Parathyroid adenoma (tissue), 2 donors: ENCODE measurements around the gene ARHGEF10L.

Experiments used
- H2AFZ ChIP-seq: fragments of 300-600 bp; sonication (generic); one replicate; pipeline ENCODE4 v1.7.0; 2017; ENCODE audit warnings: antibody characterized with exemption, mild to moderate bottlenecking
- H3K27ac ChIP-seq: fragments of 300-600 bp; sonication (generic); one replicate; pipeline ENCODE4 v1.7.0; 2017
- H3K27me3 ChIP-seq: fragments of 300-600 bp; sonication (generic); one replicate; pipeline ENCODE4 v1.7.0; 2017; ENCODE audit warnings: low read length; ENCODE audit not compliant: control insufficient read depth, insufficient read depth
- H3K36me3 ChIP-seq: fragments of 300-600 bp; sonication (generic); one replicate; pipeline ENCODE4 v1.7.0; 2017; ENCODE audit warnings: low read length; ENCODE audit not compliant: control insufficient read depth, insufficient read depth
- H3K4me1 ChIP-seq: fragments of 300-600 bp; sonication (generic); one replicate; pipeline ENCODE4 v1.7.0; 2017; ENCODE audit warnings: control low read depth
- H3K4me2 ChIP-seq: fragments of 300-600 bp; sonication (generic); one replicate; pipeline ENCODE4 v1.7.0; 2017; ENCODE audit warnings: low read length
- H3K4me3 ChIP-seq: fragments of 300-600 bp; sonication (generic); one replicate; pipeline ENCODE4 v1.7.0; 2017; ENCODE audit warnings: low read depth, low read length
- H3K79me2 ChIP-seq: fragments of 300-600 bp; sonication (generic); one replicate; pipeline ENCODE4 v1.7.0; 2017; ENCODE audit warnings: control low read depth
- H3K9ac ChIP-seq: fragments of 300-600 bp; sonication (generic); one replicate; pipeline ENCODE4 v1.7.0; 2017; ENCODE audit warnings: mild to moderate bottlenecking
- H3K9me3 ChIP-seq: fragments of 300-600 bp; sonication (generic); one replicate; pipeline ENCODE4 v1.7.0; 2017; ENCODE audit warnings: low read length; ENCODE audit not compliant: control insufficient read depth
- TF ChIP-seq, protein P1 (sequence below): fragments of 300-600 bp; sonication (generic); IDR thresholded peaks from one replicate; pipeline ENCODE4 v1.7.0; 2017; ENCODE audit warnings: antibody characterized with exemption, mild to moderate bottlenecking
- donor health status: primary hyperparathyroidism.

The ARHGEF10L gene

DNA sequence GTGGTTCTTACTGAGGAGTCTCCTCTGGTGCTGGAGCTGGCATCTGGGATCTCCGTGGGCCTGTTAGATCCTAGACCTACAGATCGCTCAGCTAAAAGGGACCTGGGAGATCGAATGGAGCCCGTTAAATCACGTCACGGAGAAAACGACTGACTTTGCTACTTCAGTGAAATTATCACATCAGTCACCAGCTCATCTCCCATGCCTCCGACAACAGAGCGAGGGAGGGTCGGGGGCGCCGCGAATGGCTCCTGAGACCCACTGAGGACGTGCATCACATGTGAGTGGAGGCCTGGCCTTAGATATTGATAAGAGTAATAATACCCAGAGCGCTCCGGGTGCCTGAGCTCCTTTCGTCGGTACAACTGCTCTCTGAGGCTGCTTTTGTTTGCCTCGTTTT lies 160.1 kb downstream of the ARHGEF10L start:
- H3K79me2 ChIP-seq, result no peaks in the 10 kb centered on the region
- no peak overlapping the region for H3K4me3 ChIP-seq
- TF ChIP-seq, protein P1, sequence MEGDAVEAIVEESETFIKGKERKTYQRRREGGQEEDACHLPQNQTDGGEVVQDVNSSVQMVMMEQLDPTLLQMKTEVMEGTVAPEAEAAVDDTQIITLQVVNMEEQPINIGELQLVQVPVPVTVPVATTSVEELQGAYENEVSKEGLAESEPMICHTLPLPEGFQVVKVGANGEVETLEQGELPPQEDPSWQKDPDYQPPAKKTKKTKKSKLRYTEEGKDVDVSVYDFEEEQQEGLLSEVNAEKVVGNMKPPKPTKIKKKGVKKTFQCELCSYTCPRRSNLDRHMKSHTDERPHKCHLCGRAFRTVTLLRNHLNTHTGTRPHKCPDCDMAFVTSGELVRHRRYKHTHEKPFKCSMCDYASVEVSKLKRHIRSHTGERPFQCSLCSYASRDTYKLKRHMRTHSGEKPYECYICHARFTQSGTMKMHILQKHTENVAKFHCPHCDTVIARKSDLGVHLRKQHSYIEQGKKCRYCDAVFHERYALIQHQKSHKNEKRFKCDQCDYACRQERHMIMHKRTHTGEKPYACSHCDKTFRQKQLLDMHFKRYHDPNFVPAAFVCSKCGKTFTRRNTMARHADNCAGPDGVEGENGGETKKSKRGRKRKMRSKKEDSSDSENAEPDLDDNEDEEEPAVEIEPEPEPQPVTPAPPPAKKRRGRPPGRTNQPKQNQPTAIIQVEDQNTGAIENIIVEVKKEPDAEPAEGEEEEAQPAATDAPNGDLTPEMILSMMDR, result no peak
- no peak overlapping the region for H2AFZ ChIP-seq
- H3K4me2 ChIP-seq, result no peak overlapping the region
- no peaks in the 10 kb centered on the region for H3K27me3 ChIP-seq
- H3K9me3 ChIP-seq, result no peaks in the 10 kb centered on the region
- no peak overlapping the region for H3K9ac ChIP-seq
- H3K36me3 ChIP-seq, result no peaks in the 10 kb centered on the region
- H3K4me1 ChIP-seq, result no peaks in the 10 kb centered on the region
- no peak overlapping the region for H3K27ac ChIP-seq

DNA sequence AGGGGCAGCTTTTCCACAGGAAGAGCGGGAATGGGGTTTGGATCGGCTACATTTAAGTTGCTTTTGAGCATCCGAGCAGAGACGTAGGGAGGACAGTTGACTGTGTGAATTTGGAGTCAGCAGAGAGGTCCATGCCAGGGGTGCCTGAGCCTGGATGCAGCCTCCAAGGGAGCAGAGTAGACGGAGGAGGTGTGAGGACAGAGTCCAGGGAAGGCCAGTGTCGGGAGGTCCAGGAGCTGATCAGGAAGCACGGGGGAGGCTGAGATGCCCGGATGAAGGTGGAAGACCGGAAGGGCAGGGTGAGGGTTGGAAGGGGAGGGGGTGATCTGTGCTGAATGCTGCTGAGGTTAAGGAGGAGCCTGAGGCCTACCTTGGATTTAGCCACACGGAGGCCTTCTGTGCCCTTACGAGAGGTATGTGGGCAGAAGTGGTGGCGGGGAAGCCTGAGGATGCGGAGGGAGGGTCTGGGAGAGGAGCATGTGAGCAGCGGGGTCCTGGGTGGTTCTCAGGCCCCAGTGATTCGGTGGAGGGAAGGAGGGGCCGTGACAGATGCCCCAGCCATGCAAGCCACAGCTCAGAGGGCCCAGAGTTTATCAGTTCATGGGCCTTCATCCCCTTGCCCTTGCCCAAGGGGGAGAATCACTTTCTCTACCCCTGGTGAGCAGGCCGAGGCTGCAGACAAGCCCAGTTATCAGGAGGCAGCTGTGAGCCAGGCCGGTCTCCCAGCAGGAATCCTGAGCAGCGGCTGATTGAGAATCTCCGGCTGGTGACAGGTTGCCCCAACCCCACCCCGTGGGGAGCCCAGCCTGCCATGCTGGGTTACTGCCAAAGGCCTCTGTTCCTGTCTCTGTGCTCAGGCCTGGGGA lies 161.7 kb downstream of the ARHGEF10L start:
- Histone ChIP-seq H3K9me3 (no peaks in the 10 kb centered on the region), H3K27ac (no peak overlapping the region), H3K9ac (no peak overlapping the region), H3K79me2 (no peaks in the 10 kb centered on the region), H3K4me1 (no peaks in the 10 kb centered on the region), H2AFZ (no peak overlapping the region), H3K36me3 (no peaks in the 10 kb centered on the region), H3K27me3 (no peaks in the 10 kb centered on the region), H3K4me3 (no peak overlapping the region), H3K4me2 (no peak overlapping the region)
- TF ChIP-seq, protein P1, result no peak

DNA sequence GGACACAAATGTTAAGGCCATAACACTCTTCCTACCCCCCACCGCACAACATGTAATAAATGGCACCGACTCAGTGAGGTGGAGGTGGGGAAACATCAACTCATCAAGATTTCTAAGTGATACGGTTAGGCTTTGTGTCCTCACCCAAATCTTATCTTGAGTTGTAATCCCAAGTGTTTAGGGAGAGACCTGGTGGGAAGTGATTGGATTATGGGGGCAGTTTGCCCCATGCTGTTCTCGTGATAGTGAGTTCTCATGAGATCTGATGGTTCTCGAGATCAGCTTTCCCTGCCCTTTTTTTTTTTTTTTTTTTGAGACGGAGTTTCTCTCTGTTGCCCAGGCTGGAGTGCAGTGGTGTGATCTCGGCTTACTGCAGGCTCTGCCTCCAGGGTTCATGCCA lies 164.7 kb downstream of the ARHGEF10L start:
- H3K36me3 ChIP-seq, result no peaks in the 10 kb centered on the region
- H3K4me1 ChIP-seq, result no peaks in the 10 kb centered on the region
- H3K9ac ChIP-seq, result no peak overlapping the region
- no peak overlapping the region for H3K4me3 ChIP-seq
- TF ChIP-seq, protein P1, result no peak
- no peak overlapping the region for H3K4me2 ChIP-seq
- H2AFZ ChIP-seq, result no peak overlapping the region
- H3K27me3 ChIP-seq, result no peaks in the 10 kb centered on the region
- no peaks in the 10 kb centered on the region for H3K9me3 ChIP-seq
- no peaks in the 10 kb centered on the region for H3K79me2 ChIP-seq
- H3K27ac ChIP-seq, result no peak overlapping the region

DNA sequence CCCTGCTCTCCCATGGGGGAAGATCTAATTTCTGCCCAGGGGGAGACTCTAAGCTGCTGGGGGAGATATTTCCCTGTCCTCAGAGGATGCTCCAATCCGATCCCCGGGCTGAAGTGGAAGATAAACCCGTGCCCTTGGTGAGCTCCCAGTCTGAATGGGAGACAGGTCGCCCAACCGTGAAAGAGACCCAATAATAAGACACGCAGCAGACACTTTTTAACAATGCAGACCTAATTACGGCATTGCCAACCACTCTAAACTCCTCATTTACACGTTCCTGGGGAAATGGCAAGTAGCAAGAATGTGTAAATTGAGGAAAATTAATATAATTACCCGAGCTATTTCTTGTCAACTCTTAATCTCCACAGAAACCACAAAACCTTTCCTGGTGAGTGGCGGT lies 166.9 kb downstream of the ARHGEF10L start:
- Histone ChIP-seq H2AFZ (no peak overlapping the region), H3K79me2 (no peaks in the 10 kb centered on the region), H3K9me3 (no peaks in the 10 kb centered on the region), H3K27ac (no peak overlapping the region), H3K36me3 (no peaks in the 10 kb centered on the region), H3K4me3 (no peak overlapping the region), H3K9ac (no peak overlapping the region), H3K4me1 (no peaks in the 10 kb centered on the region), H3K4me2 (no peak overlapping the region), H3K27me3 (no peaks in the 10 kb centered on the region)
- TF ChIP-seq, protein P1, result no peak

DNA sequence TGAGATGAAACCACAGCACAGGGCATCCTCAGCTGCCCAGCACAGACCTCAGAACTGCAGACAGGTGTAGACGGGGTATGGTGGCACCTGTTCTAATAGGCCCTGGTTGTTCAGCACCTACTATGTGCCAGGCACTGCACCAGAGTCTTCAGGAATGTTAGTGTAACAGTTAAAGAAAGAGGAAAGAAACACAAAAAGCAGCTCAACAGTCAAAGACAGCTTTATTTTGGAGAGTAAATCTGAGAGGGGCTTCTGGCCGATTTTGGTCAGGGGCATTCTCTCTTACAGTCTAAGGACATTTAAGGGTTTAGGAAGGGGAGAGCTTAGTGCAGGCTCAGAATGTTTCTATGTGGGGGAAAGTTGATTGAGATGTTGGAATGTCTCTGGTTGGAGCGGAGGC lies 170.5 kb downstream of the ARHGEF10L start:
- TF ChIP-seq, protein P1, result no peak
- H3K79me2 ChIP-seq, result no peaks in the 10 kb centered on the region
- H3K4me3 ChIP-seq, result no peak overlapping the region

More for the DNA sequence above, 170.5 kb downstream of the ARHGEF10L start:
- H3K27ac ChIP-seq, result no peak overlapping the region
- no peaks in the 10 kb centered on the region for H3K9me3 ChIP-seq
- H3K4me2 ChIP-seq, result no peak overlapping the region
- no peaks in the 10 kb centered on the region for H3K36me3 ChIP-seq
- H2AFZ ChIP-seq, result no peak overlapping the region
- no peaks in the 10 kb centered on the region for H3K27me3 ChIP-seq
- H3K9ac ChIP-seq, result no peak overlapping the region
- H3K4me1 ChIP-seq, result no peaks in the 10 kb centered on the region
